Right ventricle myocardium inferior (tissue), 1 donor: ENCODE measurements around the gene SLC37A2. TPM values are rescaled to one million over a fixed set of nuclear protein-coding genes. Genes with fewer than 3 reads are reported as not detected.

Source experiments
- ATAC-seq: fragments of 200-7000 bp; cut with Tn5 transposase; one replicate; pipeline ENCODE4 v1.9.1; 2020; ENCODE audit warnings: mild to moderate bottlenecking, moderate library complexity
- DNase-seq: peaks from one replicate; pipeline ENCODE4 v3.0.0; 2021; ENCODE audit errors: missing footprints
- intact Hi-C: fragments of 100-400 bp; cut with DNase I; formaldehyde crosslinking; loops from one replicate; pipeline ENCODE4 v1.11.0; 2022
- total RNA-seq: library from RNA; stranded (reverse); fragmentation: NEBNext Ultra II Directional; extraction: Animal tissue kit (Norgen Biotek cat#: 25700); gene quantifications from one replicate; pipeline ENCODE4 v1.2.1, GENCODE V29; 2021
- donor health status: DM: no; HTN: yes; CAD: no; lungs with severe emphysema.

SLC37A2 gene
- total RNA-seq, 1 donor from 2014 or later, result 4.2 TPM

- intact Hi-C loops, result no loop called here
- no peak for ATAC-seq
- no peak for DNase-seq
Measured at GRCh38 chr11:125069008-125069407, 5.9 kb downstream of the SLC37A2 start.

- no peak for DNase-seq
- no peak for ATAC-seq
- intact Hi-C loops, result no loop called here
Measured at GRCh38 chr11:125069796-125070195, 6.7 kb downstream of the SLC37A2 start.

GRCh38 chr11:125070699-125071254 is 7.7 kb downstream of the SLC37A2 start:
- DNase-seq (peak; percentile 83), ATAC-seq (peak; percentile 87)
- intact Hi-C loops, result no loop called here

GRCh38 chr11:125071435-125071834 is 8.3 kb downstream of the SLC37A2 start:
- DNase-seq, result no peak
- intact Hi-C loops, result no loop called here
- peak; percentile 14 for ATAC-seq

GRCh38 chr11:125071846-125072217 is 8.7 kb downstream of the SLC37A2 start:
- intact Hi-C loops, result no loop called here
- no peak for ATAC-seq
- no peak for DNase-seq

- intact Hi-C loops, result no loop called here
- peak; percentile 35 for ATAC-seq
- no peak for DNase-seq
Measured at GRCh38 chr11:125072218-125072960, 9.3 kb downstream of the SLC37A2 start.

- no peak for ATAC-seq
- intact Hi-C loops, result no loop called here
- DNase-seq, result peak; percentile 62
Measured at GRCh38 chr11:125072961-125073590, 10.0 kb downstream of the SLC37A2 start.

GRCh38 chr11:125073616-125074483 is 10.7 kb downstream of the SLC37A2 start:
- intact Hi-C loops, result no loop called here
- DNase-seq (no peak), ATAC-seq (no peak)

GRCh38 chr11:125074511-125075241 is 11.6 kb downstream of the SLC37A2 start:
- intact Hi-C loops, result no loop called here
- no peak for DNase-seq

GRCh38 chr11:125075242-125075625 is 12.1 kb downstream of the SLC37A2 start:
- ATAC-seq (no peak), DNase-seq (no peak)
- intact Hi-C loops, result no loop called here

More at GRCh38 chr11:125074511-125075241, 11.6 kb downstream of the SLC37A2 start:
- no peak for ATAC-seq

- no peak for ATAC-seq
- intact Hi-C loops, result no loop called here
Measured at GRCh38 chr11:125075900-125076317, 12.8 kb downstream of the SLC37A2 start.

GRCh38 chr11:125076378-125076945 is 13.4 kb downstream of the SLC37A2 start:
- intact Hi-C loops, result no loop called here
- DNase-seq, result no peak
- ATAC-seq, result no peak

More at GRCh38 chr11:125075900-125076317, 12.8 kb downstream of the SLC37A2 start:
- no peak for DNase-seq

- DNase-seq (no peak), ATAC-seq (no peak)
- intact Hi-C loops, result no loop called here
Measured at GRCh38 chr11:125078016-125078415, 14.9 kb downstream of the SLC37A2 start.

GRCh38 chr11:125078516-125079140 is 15.5 kb downstream of the SLC37A2 start:
- intact Hi-C loops, result no loop called here
- no peak for ATAC-seq

GRCh38 chr11:125079151-125079877 is 16.2 kb downstream of the SLC37A2 start:
- no peak for ATAC-seq
- intact Hi-C loops, result no loop called here
- no peak for DNase-seq

More at GRCh38 chr11:125078516-125079140, 15.5 kb downstream of the SLC37A2 start:
- no peak for DNase-seq

- DNase-seq (no peak), ATAC-seq (no peak)
- intact Hi-C loops, result no loop called here
Measured at GRCh38 chr11:125079878-125080530, 16.9 kb downstream of the SLC37A2 start.

- DNase-seq, result no peak
- intact Hi-C loops, result no loop called here
- ATAC-seq, result no peak
Measured at GRCh38 chr11:125080531-125080911, 17.4 kb downstream of the SLC37A2 start.
